K562 (cell line): Measurements from ENCODE around the gene TRAPPC4. TPM values are rescaled to one million over a fixed set of nuclear protein-coding genes. Genes with fewer than 3 reads are reported as not detected.
A peak's percentile ranks its signal among the peaks of the same experiment; 100 is the strongest.

Experiments
- ATAC-seq: fragments of 200-7000 bp; cut with Tn5 transposase; 3 replicates; pipeline ENCODE4 v1.9.1; 2020; ENCODE audit warnings: moderate library complexity
- BruUV-seq: library from RNA; stranded (reverse); fragments of 400-500 nt; replicated peaks from 2 replicates; lab custom pipeline; 2021; lab: Mats Ljungman, UMichigan
- CTCF ChIA-PET: fragments of 300-600 bp; formaldehyde crosslinking; extraction: SDS; loops from one replicate; lab custom pipeline; 2021; ENCODE audit warnings: low intra/inter-chr PET ratio; lab: Yijun Ruan, JAX
- POLR2A ChIA-PET: fragments of 300-600, 350-650 bp; sonication (Branson Sonifier 250); formaldehyde crosslinking; extraction: SDS; loops from one replicate; lab custom pipeline; 2021; ENCODE audit warnings: antibody characterized with exemption, inconsistent platforms; lab: Yijun Ruan, JAX
- DNase-seq, 4 experiments: peaks; one replicate each; pipeline versions ENCODE4 v3.0.0 to v3.0.0-alpha.2; 2011 to 2018; ENCODE audit warnings: low spot score in 3 of 4, mixed read lengths in 3 of 4; ENCODE audit errors: extremely low read depth in 1 of 4
- FAIRE-seq: peaks from 2 replicates; lab custom pipeline; 2011; peaks lifted over from hg19 to GRCh38; lab: Jason Lieb, UNC
- H2AFZ ChIP-seq: 2 replicates; pipeline ENCODE4 v1.6.0; 2011; ENCODE audit warnings: low read depth, low read length, control low read depth, inconsistent platforms
- H3K27ac ChIP-seq: fragments of 200-600 bp; 3 replicates; pipeline ENCODE4 v1.8.0; 2011; ENCODE audit warnings: low read depth, mild to moderate bottlenecking, control low read depth, inconsistent platforms, low read length, moderate library complexity, mixed read lengths; ENCODE audit errors: extremely low read depth
- H3K27me3 ChIP-seq, 2 experiments: fragments of 300-600 bp in 1 of 2; 2 replicates in 1 of 2; 3 replicates in 1 of 2; pipeline versions ENCODE4 v1.6.0 to v1.8.0; 2011; ENCODE audit warnings: inconsistent platforms in 2 of 2, low read length in 2 of 2, mild to moderate bottlenecking in 1 of 2, mixed read lengths in 1 of 2, moderate library complexity in 1 of 2; ENCODE audit not compliant: control insufficient read depth in 2 of 2, insufficient read depth in 2 of 2
- H3K36me3 ChIP-seq: fragments of 300-600 bp; 3 replicates; pipeline ENCODE4 v1.8.0; 2011; ENCODE audit warnings: mild to moderate bottlenecking, low read length, inconsistent platforms; ENCODE audit not compliant: control insufficient read depth, insufficient read depth
- H3K4me1 ChIP-seq, 2 experiments: fragments of 200-600 bp in 1 of 2; replicated peaks in 1 of 2; 2 replicates in 1 of 2; 3 replicates in 1 of 2; pipeline versions ENCODE4 v1.5.1 to v1.8.0; 2011; ENCODE audit warnings: inconsistent platforms in 2 of 2, low read length in 2 of 2, mild to moderate bottlenecking in 1 of 2, mixed read lengths in 1 of 2, moderate library complexity in 1 of 2; ENCODE audit not compliant: control insufficient read depth in 2 of 2, insufficient read depth in 2 of 2
- H3K4me2 ChIP-seq: 2 replicates; pipeline ENCODE4 v1.6.1; 2011; ENCODE audit warnings: low read length, control low read depth, inconsistent platforms, mixed read lengths; ENCODE audit not compliant: insufficient read depth
- H3K4me3 ChIP-seq: fragments of 200-600 bp; sonication (generic), shearing (Covaris generic); 2 replicates; pipeline ENCODE4 v1.5.1; 2016; ENCODE audit warnings: control low read depth, inconsistent platforms
- H3K79me2 ChIP-seq: fragments of 200-600 bp; 3 replicates; pipeline ENCODE4 v1.8.0; 2011; ENCODE audit warnings: low read length, inconsistent platforms; ENCODE audit not compliant: control insufficient read depth, insufficient read depth
- H3K9ac ChIP-seq, 2 experiments: 2 replicates each; pipeline versions ENCODE4 v1.6.0 to v1.6.1; 2011; ENCODE audit warnings: low read depth in 2 of 2, low read length in 2 of 2, control low read depth in 1 of 2, inconsistent platforms in 1 of 2, mild to moderate bottlenecking in 1 of 2, mixed read lengths in 1 of 2; ENCODE audit not compliant: insufficient read depth in 1 of 2
- H3K9me1 ChIP-seq: one replicate; pipeline ENCODE4 v1.6.0; 2011; ENCODE audit warnings: inconsistent platforms, mild to moderate bottlenecking, low read length, moderate library complexity; ENCODE audit not compliant: control insufficient read depth, insufficient read depth
- H3K9me3 ChIP-seq: replicated peaks from 2 replicates; pipeline ENCODE4 v1.5.1; 2011; ENCODE audit warnings: low read depth, low read length, inconsistent platforms; ENCODE audit not compliant: control insufficient read depth, insufficient read depth
- H4K20me1 ChIP-seq: replicated peaks from 2 replicates; pipeline ENCODE4 v1.6.1; 2011; ENCODE audit warnings: low read length, inconsistent platforms, mixed read lengths; ENCODE audit not compliant: control insufficient read depth, insufficient read depth
- BRD9 ChIP-seq: fragments of 450-650 bp; IDR thresholded peaks from 2 replicates; pipeline ENCODE4 v1.6.1; 2018; ENCODE audit warnings: low read depth; ENCODE audit not compliant: partially characterized antibody
- CBFB ChIP-seq: sonication (generic); formaldehyde crosslinking; IDR thresholded peaks from 2 replicates; pipeline ENCODE4 v1.4.0; 2020; ENCODE audit warnings: mild to moderate bottlenecking, missing genetic modification reagents
- EHMT2 ChIP-seq: fragments of 450-650 bp; IDR thresholded peaks from 2 replicates; pipeline ENCODE4 v1.6.1; 2018; ENCODE audit warnings: antibody characterized with exemption
- ERF ChIP-seq: fragments of 450-650 bp; formaldehyde crosslinking; IDR thresholded peaks from 2 replicates; pipeline ENCODE4 v1.4.0; 2020; ENCODE audit warnings: mild to moderate bottlenecking, mixed read lengths
- GTF2A2 ChIP-seq: IDR thresholded peaks from 2 replicates; pipeline ENCODE4 v1.6.1; 2016; ENCODE audit warnings: mild to moderate bottlenecking, missing genetic modification characterization, missing compliant biosample characterization
- HDAC1 ChIP-seq, 2 experiments: fragments of 450-650 bp; IDR thresholded peaks; 2 replicates each; pipeline ENCODE4 v1.6.1; 2016 to 2017; ENCODE audit warnings: inconsistent platforms in 1 of 2, mild to moderate bottlenecking in 1 of 2, moderate library complexity in 1 of 2
- HMG20B ChIP-seq: fragments of 250-450 bp; sonication (Bioruptor Pico); IDR thresholded peaks from 2 replicates; pipeline ENCODE4 v1.5.0; 2021; ENCODE audit warnings: mild to moderate bottlenecking
- KDM2B ChIP-seq: fragments of 250-450 bp; sonication (Bioruptor Pico); IDR thresholded peaks from 2 replicates; pipeline ENCODE4 v1.8.0; 2021; ENCODE audit warnings: mild to moderate bottlenecking, moderate library complexity
- NCOA1 ChIP-seq: fragments of 450-650 bp; IDR thresholded peaks from 2 replicates; pipeline ENCODE4 v1.6.1; 2016; ENCODE audit warnings: low read depth
- NKRF ChIP-seq: fragments of 450-650 bp; IDR thresholded peaks from 2 replicates; pipeline ENCODE4 v1.6.1; 2016; ENCODE audit warnings: borderline replicate concordance
- RBM34 ChIP-seq: fragments of 200-400 bp; formaldehyde crosslinking; IDR thresholded peaks from 2 replicates; pipeline ENCODE4 v1.6.1; 2018; ENCODE audit warnings: low read length, borderline replicate concordance; ENCODE audit not compliant: insufficient read depth
- RHOXF2B ChIP-seq: fragments of 250-450 bp; sonication (Bioruptor Pico); conservative IDR thresholded peaks from 2 replicates; pipeline ENCODE4 v1.5.1; 2021
- SAFB ChIP-seq: fragments of 200-400 bp; formaldehyde crosslinking; IDR thresholded peaks from 2 replicates; pipeline ENCODE4 v1.6.1; 2017; ENCODE audit warnings: low read depth, low read length, borderline replicate concordance
- SLC30A9 ChIP-seq: fragments of 250-450 bp; sonication (Bioruptor Pico); IDR thresholded peaks from 2 replicates; pipeline ENCODE4 v1.8.0; 2022; ENCODE audit warnings: mild to moderate bottlenecking, moderate library complexity
- TFAM ChIP-seq: fragments of 250-450 bp; sonication (Bioruptor Pico); conservative IDR thresholded peaks from 2 replicates; pipeline ENCODE4 v1.5.0; 2021; ENCODE audit warnings: mild to moderate bottlenecking, moderate library complexity
- THRAP3 ChIP-seq: fragments of 450-650 bp; IDR thresholded peaks from 2 replicates; pipeline ENCODE4 v1.6.1; 2016; ENCODE audit warnings: mild to moderate bottlenecking, inconsistent platforms, borderline replicate concordance
- ZBTB2 ChIP-seq: fragments of 450-650 bp; IDR thresholded peaks from 2 replicates; pipeline ENCODE4 v1.6.1; 2016; ENCODE audit warnings: antibody characterized with exemption
- ZFP36 ChIP-seq: fragments of 150-350 bp; IDR thresholded peaks from 2 replicates; pipeline ENCODE4 v1.6.1; 2018; ENCODE audit warnings: low read length, low read depth; ENCODE audit not compliant: partially characterized antibody
- ZNF133 ChIP-seq: fragments of 250-450 bp; sonication (Bioruptor Pico); IDR thresholded peaks from 2 replicates; pipeline ENCODE4 v1.4.0; 2020; ENCODE audit warnings: mild to moderate bottlenecking
- ZNF165 ChIP-seq: fragments of 250-450 bp; sonication (Bioruptor Pico); IDR thresholded peaks from 2 replicates; pipeline ENCODE4 v1.4.0; 2020; ENCODE audit warnings: borderline replicate concordance
- ZNF551 ChIP-seq: fragments of 250-450 bp; sonication (Bioruptor Pico); IDR thresholded peaks from 2 replicates; pipeline ENCODE4 v1.5.0; 2021; ENCODE audit warnings: mild to moderate bottlenecking, moderate library complexity
- WGBS: fragments of 100-300 bp; shearing (Covaris generic); methylation state at CpG from one replicate; pipeline ENCODE4 v1.1.6; 2016; ENCODE audit warnings: low coverage, mixed read lengths; ENCODE audit not compliant: insufficient coverage; ENCODE audit errors: missing lambda C conversion rate; 5-methylcytosine and 5-hydroxymethylcytosine counted together
- in situ Hi-C: fragments of 300-500 bp; cut with MboI; formaldehyde crosslinking; loops from 4 replicates; pipeline ENCODE4 v1.15.0; 2018; ENCODE audit warnings: inconsistent platforms, mixed read lengths
- intact Hi-C: fragments of 100-400 bp; cut with micrococcal nuclease; formaldehyde crosslinking; loops from 2 replicates; pipeline ENCODE4 v1.14.2; 2022
- polyA plus RNA-seq, 8 experiments: library from polyadenylated mRNA; depleted of rRNA in 4 of 8; stranded (reverse) in 5 of 8; unstranded in 3 of 8; fragments of >200 nt; fragmentation: Nextera tagmentation in 2 of 8; fragmentation: Illumina TruSeq in 1 of 8; extraction: Ambion mirVana in 2 of 8; extraction: Trizol in 1 of 8; gene quantifications; 2 replicates each; pipeline versions ENCODE4 v1.2.1 to v1.2.3, GENCODE V29; 2011 to 2014; ENCODE audit warnings: inconsistent platforms in 1 of 8, missing spikeins in 1 of 8
- total RNA-seq, 7 experiments: library from RNA; depleted of rRNA in 6 of 7; stranded (reverse); fragments of >200 nt in 6 of 7; fragmentation: Illumina TruSeq in 2 of 7; extraction: Trizol in 2 of 7; gene quantifications; 2 replicates each; pipeline versions ENCODE4 v1.2.1 to v1.2.3, GENCODE V29; 2011 to 2021; ENCODE audit warnings: low replicate concordance in 1 of 7

TRAPPC4 gene
- total and polyA plus RNA-seq, 9 of the 15 experiments (the other 6 are each of a cell fraction or from before 2014, with no cell fraction given): 121 to 524 (median 142) TPM

GRCh38 chr11:119057000-119057769 is 38.6 kb downstream of the TRAPPC4 start, which contains the start of gene HYOU1:
Gene HYOU1 (minus strand): TSS chr11:119057205. CDS start chr11:119056160, 1,045 bp downstream.
- intact Hi-C loops: loop anchor here (2.0 kb wide), 2 partner anchors 38 kb away; partner anchors contain the start of genes RPS25 and TRAPPC4
- no TSS peak for BruUV-seq
- peaks cover 48% of the 10 kb centered on the region for H3K79me2 ChIP-seq
- POLR2A ChIA-PET: interaction anchor here (0.6 to 8.8 kb wide), 21 partner anchors 9 to 218 kb away, joined by 3 to 132 read pairs (median 3); partner anchors contain the start of genes HMBS and VPS11
- peak within 1 kb of the TSS; percentile 94 to 97 for H3K9ac ChIP-seq
- peak within 1 kb of the TSS; percentile 98 for H3K4me3 ChIP-seq
- peaks cover 44% of the 10 kb centered on the region for H3K36me3 ChIP-seq
- WGBS: under 1% methylated on average over 29 of the region's 79 CpGs
- peak within 1 kb of the TSS; percentile 95 for H3K27ac ChIP-seq
- no peaks in the 10 kb centered on the region for H4K20me1 ChIP-seq
- FAIRE-seq: peak; percentile 85
- H3K9me1 ChIP-seq: no peaks in the 10 kb centered on the region
- H3K4me1 ChIP-seq: peaks cover 18 to 21% of the 10 kb centered on the region in 2 experiments; a peak in 3 of 5 replicates
- H2AFZ ChIP-seq: peak within 1 kb of the TSS; percentile 82
- no peaks in the 10 kb centered on the region for H3K9me3 ChIP-seq
- H3K4me2 ChIP-seq: peak within 1 kb of the TSS; percentile 91
- ATAC-seq: peak; percentile 93
- in situ Hi-C loops: no loop called here
- CTCF ChIA-PET: no interaction called here
- H3K27me3 ChIP-seq: no peaks in the 10 kb centered on the region
- DNase-seq: peak; percentile 94 to 99 (median 96)
- TF ChIP-seq ERF (CRISPR knock-in tag) (0 out of 2 replicates have a peak, but pooled peaks have one; percentile 43), EHMT2 (no peak), KDM2B (CRISPR knock-in tag) (no peak), RHOXF2B (CRISPR knock-in tag) (no peak), HDAC1 (IDR thresholded peaks at IDR 0.05) (peak in 1 of 2 experiments; percentile 68; a peak in 2 of 4 replicates), ZNF551 (CRISPR knock-in tag) (no peak), ZNF133 (CRISPR knock-in tag) (no peak), CBFB (CRISPR knock-in tag) (no peak), ZBTB2 (peak; percentile 70), SAFB (no peak), THRAP3 (no peak), BRD9 (peak; percentile 53), RBM34 (no peak), TFAM (CRISPR knock-in tag) (no peak), GTF2A2 (tag) (no peak), ZNF165 (CRISPR knock-in tag) (no peak), ZFP36 (peak; percentile 78), SLC30A9 (CRISPR knock-in tag) (no peak), NCOA1 (no peak; the same call in 1 of the 2 replicates), HMG20B (CRISPR knock-in tag) (no peak), NKRF (peak; percentile 14; the same call in 1 of the 2 replicates)
